Bronchial epithelial cell (primary cell): Measurements from ENCODE around the gene OR10T2. TPM values are rescaled to one million over a fixed set of nuclear protein-coding genes. Genes with fewer than 3 reads are reported as not detected.

Source experiments
- DNase-seq: peaks from one replicate; pipeline ENCODE4 v3.0.0-alpha.2; 2010; ENCODE audit warnings: low read depth
- FAIRE-seq: peaks from 2 replicates; lab custom pipeline; 2011; peaks lifted over from hg19 to GRCh38; lab: Jason Lieb, UNC
- H3K27me3 ChIP-seq: 2 replicates; pipeline ENCODE4 v1.5.1; 2011; ENCODE audit warnings: low read length; ENCODE audit not compliant: control insufficient read depth, insufficient read depth
- H3K36me3 ChIP-seq: 2 replicates; pipeline ENCODE4 v1.5.1; 2011; ENCODE audit warnings: low read length; ENCODE audit not compliant: control insufficient read depth, insufficient read depth
- H3K4me3 ChIP-seq: 2 replicates; pipeline ENCODE4 v1.5.1; 2011; ENCODE audit warnings: mild to moderate bottlenecking, low read depth, low read length, control low read depth
- CTCF ChIP-seq: IDR thresholded peaks from 2 replicates; pipeline ENCODE4 v1.5.1; 2011; ENCODE audit warnings: mild to moderate bottlenecking, moderate library complexity, low read length, control low read depth, inconsistent platforms; ENCODE audit not compliant: insufficient read depth, severe bottlenecking
- total RNA-seq: library from RNA; depleted of rRNA; stranded (reverse); fragments of >200 nt; gene quantifications from 2 replicates; pipeline ENCODE4 v1.2.1, GENCODE V29; 2014

OR10T2 gene
- total RNA-seq, 1 donor from 2014 or later: not detected

- no peak for TF ChIP-seq CTCF
- no peaks in the 10 kb centered on the region for H3K36me3 ChIP-seq
- DNase-seq (no peak), FAIRE-seq (no peak)
- H3K4me3 ChIP-seq: no peak overlapping the region
- no peaks in the 10 kb centered on the region for H3K27me3 ChIP-seq
Measured at GRCh38 chr1:158366783-158367182, 32.5 kb downstream of the OR10T2 start.

- Histone ChIP-seq H3K4me3 (no peak overlapping the region), H3K27me3 (no peaks in the 10 kb centered on the region), H3K36me3 (no peaks in the 10 kb centered on the region)
- DNase-seq: no peak
- TF ChIP-seq CTCF: no peak
- no peak for FAIRE-seq
Measured at GRCh38 chr1:158362941-158363340, 36.3 kb downstream of the OR10T2 start.

GRCh38 chr1:158362482-158362881 is 36.8 kb downstream of the OR10T2 start:
- TF ChIP-seq CTCF: no peak
- H3K27me3 ChIP-seq: no peaks in the 10 kb centered on the region
- FAIRE-seq: no peak

GRCh38 chr1:158357441-158357840 is 41.8 kb downstream of the OR10T2 start:
- TF ChIP-seq CTCF: no peak
- no peak overlapping the region for H3K4me3 ChIP-seq
- FAIRE-seq (no peak), DNase-seq (no peak)
- no peaks in the 10 kb centered on the region for H3K36me3 ChIP-seq
- H3K27me3 ChIP-seq: no peaks in the 10 kb centered on the region

More at GRCh38 chr1:158362482-158362881, 36.8 kb downstream of the OR10T2 start:
- Histone ChIP-seq H3K36me3 (no peaks in the 10 kb centered on the region), H3K4me3 (no peak overlapping the region)
- no peak for DNase-seq

- Histone ChIP-seq H3K4me3 (no peak overlapping the region), H3K36me3 (no peaks in the 10 kb centered on the region), H3K27me3 (no peaks in the 10 kb centered on the region)
- no peak for TF ChIP-seq CTCF
- no peak for DNase-seq
- no peak for FAIRE-seq
Measured at GRCh38 chr1:158356616-158357015, 42.6 kb downstream of the OR10T2 start.

- FAIRE-seq: no peak
- Histone ChIP-seq H3K36me3 (no peaks in the 10 kb centered on the region), H3K4me3 (no peak overlapping the region), H3K27me3 (no peaks in the 10 kb centered on the region)
- no peak for DNase-seq
- TF ChIP-seq CTCF: no peak
Measured at GRCh38 chr1:158355773-158356285, 43.4 kb downstream of the OR10T2 start.
